ENCODE measurements around the gene TNIK.

Gene TNIK

GRCh38 chr3:171446301-171446700, 13.9 kb downstream of the TNIK start:
- FAIRE-seq (no peak), DNase-seq (ENCODE audit: insufficient read length, low spot score) (no peak)
- TF ChIP-seq POLR2A (IDR thresholded peaks at IDR 0.05; ENCODE audit: low read depth, low read length), result no peak

GRCh38 chr3:171445620-171446204, 14.5 kb downstream of the TNIK start:
- no peak for TF ChIP-seq POLR2A (IDR thresholded peaks at IDR 0.05; ENCODE audit: low read depth, low read length)
- no peak for FAIRE-seq
- DNase-seq (ENCODE audit: insufficient read length, low spot score), result no peak

GRCh38 chr3:171444001-171444690, 16.1 kb downstream of the TNIK start:
- DNase-seq (ENCODE audit: insufficient read length, low spot score) (no peak), FAIRE-seq (no peak)
- TF ChIP-seq POLR2A (IDR thresholded peaks at IDR 0.05; ENCODE audit: low read depth, low read length), result no peak

- TF ChIP-seq POLR2A (IDR thresholded peaks at IDR 0.05; ENCODE audit: low read depth, low read length), result no peak
- FAIRE-seq, result no peak
- DNase-seq (ENCODE audit: insufficient read length, low spot score), result no peak
These were observed 16.8 kb downstream of the TNIK start for GRCh38 chr3:171443211-171443957.

DNA sequence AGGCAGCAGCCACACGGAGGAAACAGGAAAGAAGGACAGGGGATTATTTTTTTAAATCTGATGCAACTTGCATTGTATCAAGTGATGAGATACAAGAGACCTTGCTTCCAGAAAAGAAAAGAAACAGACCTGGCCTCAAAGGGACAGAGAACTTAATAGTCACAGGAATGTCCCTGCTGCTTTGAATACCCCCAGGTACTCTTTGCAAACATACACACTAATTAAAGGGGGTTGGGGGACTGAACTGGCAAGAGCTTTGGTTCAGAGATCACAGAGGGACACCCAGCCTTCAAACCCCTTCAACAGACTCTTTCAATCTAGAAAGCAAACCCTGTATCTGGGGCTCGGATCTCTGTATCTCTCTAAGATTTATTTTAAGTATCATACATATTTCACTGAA, 18.0 kb downstream of the TNIK start:
- FAIRE-seq, result no peak
- DNase-seq (ENCODE audit: insufficient read length, low spot score), result no peak
- TF ChIP-seq POLR2A (IDR thresholded peaks at IDR 0.05; ENCODE audit: low read depth, low read length), result no peak

GRCh38 chr3:171441381-171441780, 18.8 kb downstream of the TNIK start:
- no peak for TF ChIP-seq POLR2A (IDR thresholded peaks at IDR 0.05; ENCODE audit: low read depth, low read length)
- FAIRE-seq (no peak), DNase-seq (ENCODE audit: insufficient read length, low spot score) (no peak)

GRCh38 chr3:171439996-171440395, 20.2 kb downstream of the TNIK start:
- TF ChIP-seq POLR2A (IDR thresholded peaks at IDR 0.05; ENCODE audit: low read depth, low read length), result no peak
- no peak for FAIRE-seq
- no peak for DNase-seq (ENCODE audit: insufficient read length, low spot score)

GRCh38 chr3:171437115-171437756, 23.0 kb downstream of the TNIK start:
- FAIRE-seq (no peak), DNase-seq (ENCODE audit: insufficient read length, low spot score) (no peak)
- no peak for TF ChIP-seq POLR2A (IDR thresholded peaks at IDR 0.05; ENCODE audit: low read depth, low read length)

GRCh38 chr3:171436380-171436779, 23.8 kb downstream of the TNIK start:
- TF ChIP-seq POLR2A (IDR thresholded peaks at IDR 0.05; ENCODE audit: low read depth, low read length), result no peak
- peak; percentile 61 for FAIRE-seq
- DNase-seq (ENCODE audit: insufficient read length, low spot score), result no peak

GRCh38 chr3:171435757-171436156, 24.4 kb downstream of the TNIK start:
- TF ChIP-seq POLR2A (IDR thresholded peaks at IDR 0.05; ENCODE audit: low read depth, low read length), result no peak
- DNase-seq (ENCODE audit: insufficient read length, low spot score), result no peak
- no peak for FAIRE-seq

DNA sequence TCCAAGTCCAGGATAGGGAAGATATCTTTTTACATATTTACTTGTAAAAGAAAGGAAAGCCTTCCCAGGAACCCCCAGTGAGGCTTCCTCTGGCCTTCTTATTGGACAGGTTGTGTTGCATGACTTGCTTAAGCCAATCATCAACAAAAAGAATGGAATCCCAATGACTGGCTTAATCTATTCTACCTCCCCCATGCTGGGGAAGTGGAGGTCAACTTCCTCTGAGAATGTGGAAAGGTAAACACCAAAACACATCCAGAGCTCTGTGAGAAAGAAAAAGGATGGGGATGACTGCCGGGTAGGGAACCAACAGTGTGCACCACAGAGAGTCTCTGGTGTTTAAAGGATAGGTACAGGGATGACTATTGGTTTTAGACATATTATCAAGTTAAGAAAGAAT, 25.1 kb downstream of the TNIK start:
- no peak for DNase-seq (ENCODE audit: insufficient read length, low spot score)
- no peak for FAIRE-seq
- TF ChIP-seq POLR2A (IDR thresholded peaks at IDR 0.05; ENCODE audit: low read depth, low read length), result no peak

GRCh38 chr3:171432548-171432947, 27.7 kb downstream of the TNIK start:
- FAIRE-seq (no peak), DNase-seq (ENCODE audit: insufficient read length, low spot score) (no peak)
- no peak for TF ChIP-seq POLR2A (IDR thresholded peaks at IDR 0.05; ENCODE audit: low read depth, low read length)

DNA sequence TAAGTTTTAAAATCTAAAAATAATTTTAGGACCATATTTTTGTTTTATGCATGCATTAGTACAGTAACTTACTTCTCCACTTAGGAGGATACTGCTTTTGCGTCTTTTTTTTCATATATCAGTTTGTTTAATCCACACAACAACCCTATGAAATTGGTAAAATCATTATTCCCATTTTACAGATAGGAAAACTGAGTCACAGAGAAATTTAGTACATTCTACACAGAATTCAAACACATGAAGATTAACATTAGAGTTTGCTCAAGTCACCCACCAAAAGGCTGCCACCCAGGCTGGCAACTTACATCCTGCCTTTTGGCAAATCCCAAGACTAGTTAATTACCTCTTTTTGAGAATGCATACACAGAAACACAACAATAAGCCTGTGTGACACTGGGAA, 28.7 kb downstream of the TNIK start:
- no peak for DNase-seq (ENCODE audit: insufficient read length, low spot score)
- no peak for FAIRE-seq
- no peak for TF ChIP-seq POLR2A (IDR thresholded peaks at IDR 0.05; ENCODE audit: low read depth, low read length)

- DNase-seq (ENCODE audit: insufficient read length, low spot score), result no peak
- no peak for FAIRE-seq
- TF ChIP-seq POLR2A (IDR thresholded peaks at IDR 0.05; ENCODE audit: low read depth, low read length), result no peak
These were observed 29.7 kb downstream of the TNIK start for GRCh38 chr3:171430530-171430929.

Measured in H54 (cell line).